ENCODE data around the gene FYN. TPM values are rescaled to one million over a fixed set of nuclear protein-coding genes. Genes with fewer than 3 reads are reported as not detected.
A peak's percentile ranks its signal among the peaks of the same experiment; 100 is the strongest.

FYN gene
- total and polyA plus RNA-seq, 10 of the 15 experiments (the other 5 are each of a cell fraction or from before 2014, with no cell fraction given) = 51.4 to 247 (median 138) TPM

GRCh38 chr6:111692327-111693164 lies 180.7 kb downstream of the FYN start:
- no peak overlapping the region for H2AFZ ChIP-seq (ENCODE audit: control insufficient read depth, low read depth, low read length)
- 51% methylated on average over 17 of the region's 17 CpGs for WGBS (ENCODE audit: insufficient coverage, insufficient replicate concordance, low lambda C conversion rate, missing lambda C conversion rate)
- no peaks in the 10 kb centered on the region for H4K20me1 ChIP-seq (ENCODE audit: control insufficient read depth, insufficient read depth)
- H3K9ac ChIP-seq (ENCODE audit: control insufficient read depth, insufficient read depth, low read length) = no peak overlapping the region
- no peak for FAIRE-seq
- H3K4me3 ChIP-seq = no peak overlapping the region
- H3K4me2 ChIP-seq (ENCODE audit: control insufficient read depth, insufficient read depth) = no peak overlapping the region
- ATAC-seq = peak; percentile 38; the same call in 2 of the 3 replicates
- ChIA-PET CTCF (interaction anchor here (0.7 to 2.1 kb wide), 3 partner anchors 17 to 434 kb away, joined by 3 to 5 read pairs (median 5); a partner anchor contains a TSS), RAD21 (ENCODE audit: unreplicated experiment) (interaction anchor here (1.3 to 1.7 kb wide), 2 partner anchors 18 to 434 kb away, joined by 3 to 7 read pairs; a partner anchor contains a TSS), POLR2A (interaction anchor here (0.6 kb wide), 1 partner anchor 316 kb away, joined by 4 read pairs; no protein-coding TSS in a partner anchor), SMC1A (ENCODE audit: uncharacterized antibody, unreplicated experiment) (interaction anchor here (0.8 to 1.9 kb wide), 6 partner anchors 11 to 315 kb away, joined by 3 to 6 read pairs (median 4); no protein-coding TSS in a partner anchor)
- no peak overlapping the region for H3K27ac ChIP-seq (ENCODE audit: control insufficient read depth, insufficient read depth)
- no peak for DNase-seq (ENCODE audit: low read depth, low spot score)
- no peaks in the 10 kb centered on the region for H3K4me1 ChIP-seq (ENCODE audit: control insufficient read depth, insufficient read depth, low read length)
- peaks cover 34 to 44% of the 10 kb centered on the region in 2 experiments for H3K36me3 ChIP-seq (ENCODE audit: control insufficient read depth in 2 of 2, insufficient read depth in 2 of 2, low read length in 1 of 2)
- no peaks in the 10 kb centered on the region for H3K79me2 ChIP-seq (ENCODE audit: control insufficient read depth, insufficient read depth, low read length)
- H3K27me3 ChIP-seq (replicated peaks in 1 of 2; ENCODE audit: control insufficient read depth in 2 of 2, insufficient read depth in 2 of 2, low read length in 1 of 2) = no peaks in the 10 kb centered on the region
- H3K9me3 ChIP-seq (replicated peaks; ENCODE audit: control insufficient read depth, insufficient read depth, low read length) = no peaks in the 10 kb centered on the region
- in situ Hi-C loops (cut with MboI) (no loop called here), intact Hi-C loops (cut with micrococcal nuclease; ENCODE audit: unreplicated experiment) (no loop called here)
- BruUV-seq (replicated peaks) = no TSS peak
- TF ChIP-seq ZNF592 (IDR thresholded peaks at IDR 0.05) (no peak), STAT3 (IDR thresholded peaks at IDR 0.05; ENCODE audit: low read depth, low read length) (no peak), EZH2 (IDR thresholded peaks at IDR 0.05; ENCODE audit: borderline replicate concordance, control insufficient read depth, low read depth, low read length) (no peak), ZNF274 (IDR thresholded peaks at IDR 0.05; ENCODE audit: insufficient read depth, insufficient read length) (no peak), KAT2A (conservative IDR thresholded peaks at IDR 0.05; ENCODE audit: control insufficient read depth, low read depth, low read length) (no peak), KDM1A (IDR thresholded peaks at IDR 0.05; ENCODE audit: borderline replicate concordance) (no peak), FOXK2 (IDR thresholded peaks at IDR 0.05) (no peak), CBX5 (IDR thresholded peaks at IDR 0.05; ENCODE audit: low read depth) (no peak), USF2 (IDR thresholded peaks at IDR 0.05; ENCODE audit: borderline replicate concordance, low read depth, low read length) (no peak), BMI1 (IDR thresholded peaks at IDR 0.05; ENCODE audit: borderline replicate concordance) (no peak), MYC (IDR thresholded peaks at IDR 0.05; ENCODE audit: insufficient read depth, insufficient read length, insufficient replicate concordance, low read length, severe bottlenecking) (no peak), BCLAF1 (IDR thresholded peaks at IDR 0.05) (no peak)
